Lung microvascular endothelial cell (primary cell): ENCODE results near the gene MAPRE3. TPM values are rescaled to one million over a fixed set of nuclear protein-coding genes. Genes with fewer than 3 reads are reported as not detected.
A peak's percentile ranks its signal among the peaks of the same experiment; 100 is the strongest.
"Not testable (repeated sequence)": the region's sequence is repeated elsewhere in the genome, so short reads cannot be mapped to it uniquely, and the experiment has no call there.

ENCODE experiments used
- DNase-seq, 2 donors: peaks; one replicate each; pipeline versions ENCODE4 v3.0.0 to v3.0.0-alpha.2; 2010; ENCODE audit warnings: low read depth in 2 of 2
- total RNA-seq: library from RNA; depleted of rRNA; stranded (reverse); fragments of >200 nt; gene quantifications from 2 replicates; pipeline ENCODE4 v1.2.1, GENCODE V29; 2014

The MAPRE3 gene
- total RNA-seq, 1 donor from 2014 or later: 0.79 TPM

DNA sequence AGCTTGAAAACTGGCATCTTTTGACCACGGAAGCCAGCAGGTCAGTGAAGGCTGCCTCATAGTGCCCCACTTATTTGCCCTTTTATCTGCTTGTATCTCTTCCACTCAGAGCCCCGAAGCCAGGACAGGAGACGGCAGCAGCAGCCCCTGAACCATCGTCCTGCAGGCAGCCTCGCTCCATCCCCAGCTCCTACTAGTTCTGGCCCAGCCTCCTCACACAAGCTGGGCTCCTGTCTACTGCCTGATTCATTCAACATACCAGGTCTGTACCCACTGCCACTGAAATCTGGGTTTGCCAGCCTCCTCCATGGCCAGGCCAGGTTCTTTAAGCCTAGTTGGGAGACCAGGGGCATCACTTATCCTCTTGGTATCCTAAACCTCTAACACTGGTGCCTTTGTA, 96.9 kb downstream of the MAPRE3 start:
- DNase-seq: no peak

DNA sequence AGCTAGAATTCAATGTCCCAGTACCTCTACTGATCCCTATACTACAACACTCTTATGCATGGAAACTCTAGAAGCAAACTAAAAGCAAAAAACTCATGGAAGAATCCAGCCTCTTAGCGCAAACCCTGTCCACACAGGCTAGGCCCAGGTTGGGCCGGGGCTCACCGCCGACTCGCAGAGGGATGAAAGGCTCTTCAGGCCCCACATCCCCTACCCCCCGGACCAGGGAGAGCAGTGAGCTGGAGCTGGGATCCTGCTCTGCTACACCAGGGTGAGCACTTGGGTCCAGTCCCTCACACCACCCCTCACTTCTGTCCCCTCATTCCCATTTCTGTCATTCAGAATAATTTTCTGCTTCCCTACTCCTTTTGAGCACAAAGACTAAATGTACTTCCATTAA, 99.0 kb downstream of the MAPRE3 start:
- no peak for DNase-seq

DNA sequence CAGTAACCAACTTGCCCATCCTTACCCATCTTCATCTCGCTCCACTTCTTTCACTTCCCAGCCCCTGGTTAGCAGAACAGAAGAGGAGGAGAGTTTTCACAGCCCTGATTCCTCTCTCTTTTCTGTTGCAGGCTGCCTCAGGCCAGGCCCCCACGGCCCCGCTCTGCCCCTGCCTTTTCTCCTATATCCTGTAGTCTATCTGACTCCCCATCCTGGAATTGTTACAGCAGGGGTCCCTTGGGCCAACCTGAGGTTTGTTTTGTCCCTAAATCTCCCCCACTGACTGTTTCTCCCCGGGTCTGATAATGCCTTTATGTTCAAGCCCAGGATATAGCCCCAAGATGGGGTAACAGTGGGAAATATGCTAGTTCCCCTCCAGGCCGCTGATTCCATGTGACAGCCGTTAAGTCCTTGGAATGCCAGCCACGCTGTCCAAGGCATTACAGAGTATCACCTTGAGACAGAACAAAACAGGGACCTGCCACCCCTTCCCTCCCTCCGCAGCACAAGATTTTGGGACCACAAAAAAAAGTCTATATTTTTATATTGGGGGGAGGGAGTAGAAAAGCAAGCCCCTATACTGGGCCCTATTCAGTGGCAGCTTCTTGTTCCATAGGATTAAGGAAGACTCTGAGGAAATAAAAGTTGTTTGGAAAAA, 99.7 kb downstream of the MAPRE3 start:
- DNase-seq: no peak

DNA sequence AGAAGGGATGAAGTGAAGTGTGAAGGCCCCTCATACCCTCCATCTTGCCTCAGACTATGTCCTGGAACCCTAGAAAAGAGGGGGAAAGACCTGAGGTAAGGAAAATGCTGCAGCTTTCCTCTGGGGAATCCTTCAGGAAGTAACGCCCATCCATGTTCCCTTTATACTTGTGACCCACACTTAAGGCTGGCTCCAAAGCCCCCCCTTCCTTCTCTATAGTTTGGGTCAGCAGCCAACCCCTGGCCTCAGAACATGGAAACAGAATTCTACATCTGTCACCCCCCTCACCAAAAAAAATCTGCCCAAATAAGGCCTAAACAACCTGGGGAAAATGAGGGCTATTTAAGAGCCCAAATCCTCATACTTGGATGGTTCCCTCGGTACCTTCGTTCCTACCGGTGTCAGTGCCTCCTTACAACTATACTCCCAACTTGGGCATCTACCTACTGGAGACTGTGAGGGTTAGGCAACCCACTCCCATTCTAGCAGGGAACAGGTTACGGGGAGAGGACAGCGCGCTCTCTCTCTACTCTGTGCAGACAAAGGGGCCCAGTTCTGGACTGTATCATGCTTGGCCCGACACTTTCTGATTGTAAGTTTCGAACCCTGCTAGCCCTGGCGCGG, 100.3 kb downstream of the MAPRE3 start:
- no peak for DNase-seq

DNA sequence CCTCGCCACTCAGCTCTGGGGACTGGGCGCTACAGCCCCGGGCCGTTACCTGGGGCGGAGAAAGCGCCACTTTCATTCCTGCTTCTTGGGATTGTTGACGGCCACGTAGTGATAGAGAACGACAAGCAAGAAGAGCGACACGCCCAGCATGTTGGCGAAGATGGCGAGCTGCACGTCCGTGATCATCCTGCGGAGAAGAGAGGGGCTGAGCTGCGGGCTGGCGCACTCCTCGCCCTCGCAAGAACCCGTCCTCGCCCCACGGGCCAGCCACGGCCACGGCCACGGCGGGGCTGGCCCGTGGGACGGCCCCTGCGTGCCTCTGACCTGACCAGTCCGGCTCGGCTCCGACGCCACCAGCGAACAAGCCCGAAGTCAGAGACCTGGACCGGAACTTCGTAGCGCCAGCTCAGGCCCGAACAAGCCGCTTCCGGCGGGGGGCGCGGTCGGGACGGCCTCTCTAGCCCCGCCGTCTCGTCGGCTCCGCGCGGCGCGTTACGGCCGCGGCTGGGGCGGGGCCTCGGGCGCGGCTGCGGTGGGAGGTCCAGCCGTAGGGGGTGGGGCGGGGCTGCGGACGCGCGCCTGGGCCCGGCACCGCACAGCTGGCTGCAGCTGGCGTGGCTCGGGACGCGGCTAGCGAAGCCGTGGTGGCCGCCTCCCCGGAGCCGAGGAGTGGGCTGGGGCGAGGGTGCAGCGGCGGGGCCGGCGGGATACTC, 101.0 kb downstream of the MAPRE3 start, which contains the start of gene OST4:
TSS of gene OST4 (minus strand) at position 378 of the 713 bp plus-strand sequence.
- peak; percentile 94 to 95 for DNase-seq

DNA sequence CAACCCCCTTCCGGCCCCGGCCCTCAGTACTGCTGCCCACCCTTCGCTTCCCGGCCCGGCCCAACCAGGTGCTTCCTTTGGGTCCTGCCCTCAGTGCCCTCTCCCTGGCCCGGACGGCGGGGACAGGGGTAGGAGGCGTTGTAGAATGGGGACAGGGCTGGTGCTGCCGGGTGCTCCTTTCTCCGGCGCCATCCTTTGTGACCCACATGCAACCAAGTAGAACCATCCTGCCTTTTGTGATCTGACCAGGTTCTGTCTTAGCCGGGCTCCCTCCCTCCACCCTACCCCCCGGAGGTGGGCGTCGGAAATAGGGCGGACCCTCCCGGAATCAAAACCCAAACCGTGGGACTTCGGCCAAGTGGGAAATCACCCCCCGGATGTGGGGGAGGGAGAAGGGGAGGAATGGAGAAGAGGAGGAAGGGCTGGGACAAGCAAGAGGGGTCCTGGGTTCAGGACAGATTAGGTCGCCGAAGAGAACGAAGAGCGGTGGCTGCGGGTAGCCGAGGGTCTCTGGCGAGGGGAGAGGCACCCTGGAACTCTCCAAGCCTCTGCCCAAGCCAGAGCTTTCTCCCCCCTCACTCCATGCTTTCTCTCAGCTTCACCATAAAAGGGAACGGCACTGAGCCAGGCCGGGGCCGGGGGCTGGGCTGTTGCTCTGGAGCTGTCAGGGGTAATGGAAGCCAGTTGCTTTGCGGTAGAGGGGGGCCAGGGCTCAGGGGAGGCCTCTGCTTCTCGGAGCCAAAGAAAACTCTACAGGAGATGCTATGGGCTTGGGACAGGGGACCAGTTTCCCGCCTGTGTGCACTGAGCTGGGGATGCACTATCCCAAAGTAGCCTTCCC, 101.8 kb downstream of the MAPRE3 start:
- peak in 1 of 2 donors; percentile 48 for DNase-seq

DNA sequence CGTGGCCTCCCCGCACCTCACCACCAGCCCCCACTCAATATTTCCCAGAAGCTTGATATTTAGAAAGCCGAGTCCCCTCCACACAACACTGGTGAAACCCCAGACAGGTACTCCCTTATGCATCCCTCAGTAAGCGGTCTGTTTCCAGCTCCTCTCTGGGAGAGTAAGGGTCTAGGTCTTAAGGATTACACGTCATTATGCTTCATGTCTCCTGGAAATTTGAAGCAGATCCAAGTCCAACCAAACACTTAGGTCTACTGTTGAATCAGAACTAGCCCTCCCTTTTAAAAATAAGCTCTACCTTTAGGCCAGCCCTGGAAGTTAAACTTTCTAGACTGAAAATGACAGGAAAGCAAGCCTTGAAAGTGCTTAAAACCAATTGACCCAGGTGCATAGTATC, 102.5 kb downstream of the MAPRE3 start:
- no peak for DNase-seq

DNA sequence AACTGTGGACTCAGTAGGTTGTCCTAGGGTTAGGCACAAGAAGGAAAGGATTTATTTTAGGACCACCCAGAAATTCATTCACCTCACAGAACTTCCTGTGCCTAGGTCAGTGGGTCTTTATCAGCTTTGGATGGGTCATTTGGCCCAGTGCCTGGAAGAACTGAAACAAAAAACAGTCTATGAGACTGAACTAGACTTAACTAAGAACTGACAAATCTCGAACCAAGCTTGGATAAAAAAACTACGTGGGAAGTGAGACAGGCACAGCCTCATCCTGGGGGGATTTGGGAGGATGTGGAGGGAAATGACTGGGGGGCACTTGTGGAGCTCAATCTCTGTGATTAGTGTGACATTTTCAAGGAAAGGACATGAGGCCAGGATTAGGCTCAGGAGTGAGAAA, 103.3 kb downstream of the MAPRE3 start:
- no peak for DNase-seq

DNA sequence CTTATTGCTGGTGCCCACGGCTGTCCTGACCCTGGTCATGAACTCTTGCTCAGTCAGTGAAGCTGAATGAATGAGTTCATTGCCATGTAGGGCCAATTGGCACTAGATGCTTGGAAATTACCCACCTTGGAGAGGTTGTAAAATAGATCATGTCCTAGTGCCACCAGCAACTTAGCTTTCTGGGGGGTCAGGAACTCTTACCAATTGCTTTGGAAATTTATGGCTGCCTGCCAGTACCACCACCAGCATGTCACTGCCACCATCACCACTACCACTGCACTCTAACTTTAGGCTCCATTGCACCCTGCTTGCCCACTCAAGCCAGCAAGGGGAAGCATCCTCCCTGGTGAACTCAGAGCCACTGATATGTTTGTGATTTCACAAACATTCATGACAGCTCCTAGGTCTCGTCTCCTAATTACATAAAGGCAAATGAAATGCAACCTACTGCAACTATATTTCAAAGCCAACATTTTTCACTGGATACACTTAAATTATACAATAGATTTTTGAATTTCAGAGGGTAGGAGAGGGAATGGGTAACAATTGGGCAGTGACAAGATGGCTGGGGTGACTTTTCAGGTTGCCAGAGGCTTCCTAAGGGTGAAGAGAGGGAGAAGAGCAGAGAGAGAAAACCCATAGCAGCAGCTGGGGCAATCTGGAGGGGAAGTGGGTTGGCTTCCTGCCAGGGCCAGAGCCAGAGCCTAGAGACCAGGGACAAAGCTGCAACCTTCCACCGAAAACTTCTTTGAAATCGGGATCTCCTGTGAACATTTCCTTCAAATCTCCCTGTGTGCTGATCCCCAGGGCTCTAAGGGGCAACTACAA, 104.5 kb downstream of the MAPRE3 start:
- peak; percentile 47 to 63 for DNase-seq

DNA sequence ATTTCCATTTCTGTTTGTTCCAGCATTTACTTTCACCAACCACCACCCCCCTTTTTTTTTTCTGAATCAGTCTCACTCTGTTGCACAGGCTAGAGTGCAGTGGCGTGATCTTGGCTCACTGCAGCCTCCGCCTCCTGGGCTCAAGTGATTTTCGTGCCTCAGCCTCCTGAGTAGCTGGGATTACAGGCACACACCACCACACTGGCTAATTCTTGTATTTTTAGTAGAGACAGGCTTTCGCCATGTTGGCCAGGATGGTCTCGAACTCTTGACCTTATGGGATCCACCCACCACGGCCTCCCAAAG, 105.1 kb downstream of the MAPRE3 start:
- DNase-seq: not testable (repeated sequence)

DNA sequence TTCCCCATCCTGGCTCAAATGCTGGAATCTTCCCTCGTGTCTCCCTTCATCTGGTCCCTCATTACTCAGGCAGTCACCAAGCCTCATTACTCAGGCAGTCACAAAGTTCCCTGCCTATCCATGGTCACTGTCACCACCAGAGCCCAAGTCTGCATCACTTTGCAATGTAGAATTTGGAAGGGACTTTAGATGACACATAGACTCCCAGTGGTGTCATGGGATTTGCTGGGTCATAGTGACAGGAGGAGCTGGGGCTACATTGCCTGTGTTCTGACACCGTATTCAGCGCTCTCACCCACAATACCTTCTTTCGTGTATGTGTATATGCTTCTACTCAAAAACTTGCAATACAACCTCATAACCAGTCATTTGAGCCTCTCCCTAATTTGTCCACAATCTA, 105.9 kb downstream of the MAPRE3 start:
- DNase-seq: no peak

Other genes with a start within 250 kb of the MAPRE3 start
- gene SLC35F6, start 206.4 kb upstream of the MAPRE3 start, total RNA-seq: 23.1 and 38.3 TPM in 2 replicates
- 2.8 and 7.8 TPM in 2 replicates for gene CENPA, start 184.6 kb upstream of the MAPRE3 start, total RNA-seq
- not detected in 2 replicates for gene DPYSL5, start 122.5 kb upstream of the MAPRE3 start, total RNA-seq
- gene TMEM214, start 62.3 kb downstream of the MAPRE3 start, total RNA-seq: 14.2 and 19.4 TPM in 2 replicates
- 13.7 and 13.9 TPM in 2 replicates for gene AGBL5, start 81.0 kb downstream of the MAPRE3 start, total RNA-seq
- 477 and 564 TPM in 2 replicates for gene OST4, start 101.0 kb downstream of the MAPRE3 start, total RNA-seq
- gene EMILIN1, start 108.0 kb downstream of the MAPRE3 start, total RNA-seq: 23.3 and 42.3 TPM in 2 replicates
- 2.2 and 3.4 TPM in 2 replicates for gene KHK, start 116.1 kb downstream of the MAPRE3 start, total RNA-seq
- 1.7 and 2.0 TPM in 2 replicates for gene CGREF1, start 148.5 kb downstream of the MAPRE3 start, total RNA-seq
- under 0.01 TPM in 1 of 2 replicates, not detected in the other for gene ABHD1, start 153.2 kb downstream of the MAPRE3 start, total RNA-seq
- gene PREB, start 164.0 kb downstream of the MAPRE3 start, total RNA-seq: 24.2 and 36.7 TPM in 2 replicates
- gene PRR30, start 168.8 kb downstream of the MAPRE3 start, total RNA-seq: not detected in 2 replicates
- gene TCF23, start 178.4 kb downstream of the MAPRE3 start, total RNA-seq: not detected in 2 replicates
- 97.0 and 130 TPM in 2 replicates for gene ATRAID, start 241.4 kb downstream of the MAPRE3 start, total RNA-seq
- gene SLC5A6, start 241.6 kb downstream of the MAPRE3 start, total RNA-seq: 12.0 and 26.0 TPM in 2 replicates
- 24.0 and 29.6 TPM in 2 replicates for gene CAD, start 246.7 kb downstream of the MAPRE3 start, total RNA-seq